Hindlimb muscle (tissue), 1 donor: ENCODE data around the gene ORC3. TPM values are rescaled to one million over a fixed set of nuclear protein-coding genes. Genes with fewer than 3 reads are reported as not detected.
"Not testable (repeated sequence)": the region's sequence is repeated elsewhere in the genome, so short reads cannot be mapped to it uniquely, and the experiment has no call there.

Source experiments
- DNase-seq: peaks from one replicate; pipeline ENCODE4 v3.0.0-alpha.2; 2013
- polyA plus RNA-seq: library from polyadenylated mRNA; unstranded; fragments of 120-200 nt; gene quantifications from one replicate; pipeline ENCODE4 v1.2.1, GENCODE V29; 2013; ENCODE audit not compliant: insufficient read length

The ORC3 gene
- polyA plus RNA-seq, 1 donor: 22.3 TPM

GRCh38 chr6:87600576-87600975 is 10.6 kb downstream of the ORC3 start:
- no peak for DNase-seq

DNA sequence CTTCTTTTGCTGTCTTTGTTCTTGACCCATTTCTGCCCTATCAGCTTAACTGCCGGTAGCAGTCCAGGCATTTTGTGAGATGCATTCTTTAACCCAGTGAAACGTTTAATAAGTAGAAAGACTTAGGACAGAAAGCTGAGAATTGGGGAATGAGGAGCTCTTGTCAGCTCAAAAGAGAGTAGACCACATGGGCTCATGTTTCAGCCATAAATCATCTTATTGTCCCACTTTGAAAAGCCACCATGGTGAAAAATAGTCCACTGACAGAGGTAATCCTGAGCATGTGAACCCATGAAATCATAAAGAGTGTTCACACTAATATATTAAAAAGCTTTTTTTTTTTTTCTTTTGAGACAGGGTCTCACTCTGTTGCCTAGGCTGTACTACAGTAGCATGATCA is 16.3 kb downstream of the ORC3 start:
- no peak for DNase-seq

DNA sequence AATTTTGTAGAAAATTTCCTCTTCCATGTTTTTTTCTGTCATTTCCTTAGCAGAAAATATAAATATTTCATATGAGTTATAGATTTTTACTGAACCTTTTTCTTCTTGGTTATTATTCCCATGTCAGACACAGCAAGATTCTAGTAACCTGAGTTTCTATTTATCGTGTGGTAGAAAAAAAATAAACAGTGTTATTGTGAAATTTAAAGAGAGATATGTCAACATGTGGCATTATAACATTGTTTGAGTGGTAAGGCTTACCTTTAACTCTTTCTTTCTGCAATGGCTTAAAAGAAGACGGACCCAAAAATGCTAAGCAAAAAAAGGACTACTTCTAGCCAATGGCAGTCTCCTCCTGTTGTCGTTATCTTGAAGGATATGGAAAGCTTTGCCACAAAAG is 18.9 kb downstream of the ORC3 start:
- no peak for DNase-seq

GRCh38 chr6:87613018-87613417 is 23.1 kb downstream of the ORC3 start:
- not testable (repeated sequence) for DNase-seq

DNA sequence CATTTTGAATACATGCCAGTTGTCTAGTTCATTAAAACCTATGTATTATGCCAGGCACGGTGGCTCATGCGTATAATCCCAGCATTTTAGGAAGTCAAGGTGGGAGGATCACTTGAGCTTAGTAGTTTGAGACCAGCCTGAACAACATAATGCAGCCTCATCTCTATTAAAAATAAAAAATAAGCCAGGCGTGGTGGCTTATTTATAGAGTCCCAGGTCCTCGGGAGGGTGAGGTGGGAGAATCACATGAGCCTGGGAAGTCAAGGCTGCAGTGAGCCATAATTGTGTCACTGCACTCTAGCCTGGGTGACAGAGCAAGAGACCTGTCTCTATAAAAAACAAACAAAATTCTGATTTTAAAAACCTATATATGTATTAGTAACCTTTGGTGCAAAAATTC is 27.5 kb downstream of the ORC3 start:
- DNase-seq: no peak

DNA sequence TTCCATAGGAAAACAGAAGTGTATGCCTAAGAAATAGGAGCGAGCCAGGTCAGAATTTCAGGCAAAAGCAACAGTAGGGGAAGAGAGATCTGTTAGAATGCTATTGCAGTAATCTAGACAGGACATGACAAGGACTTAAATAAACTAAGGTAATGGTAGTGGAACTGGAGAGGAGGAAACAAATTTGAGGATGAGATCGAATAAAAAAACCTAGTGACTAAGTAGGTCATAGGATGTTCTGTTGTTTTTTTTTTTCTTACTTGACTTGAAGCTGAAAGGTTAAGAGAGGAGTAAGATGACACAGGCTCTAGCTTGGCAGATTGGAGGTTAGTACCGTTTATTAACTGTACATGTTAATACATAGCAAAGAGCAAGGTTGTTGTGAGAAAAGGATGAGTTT is 28.6 kb downstream of the ORC3 start:
- no peak for DNase-seq

GRCh38 chr6:87623248-87623647 is 33.3 kb downstream of the ORC3 start:
- no peak for DNase-seq

GRCh38 chr6:87628424-87628823 is 38.5 kb downstream of the ORC3 start:
- no peak for DNase-seq

DNA sequence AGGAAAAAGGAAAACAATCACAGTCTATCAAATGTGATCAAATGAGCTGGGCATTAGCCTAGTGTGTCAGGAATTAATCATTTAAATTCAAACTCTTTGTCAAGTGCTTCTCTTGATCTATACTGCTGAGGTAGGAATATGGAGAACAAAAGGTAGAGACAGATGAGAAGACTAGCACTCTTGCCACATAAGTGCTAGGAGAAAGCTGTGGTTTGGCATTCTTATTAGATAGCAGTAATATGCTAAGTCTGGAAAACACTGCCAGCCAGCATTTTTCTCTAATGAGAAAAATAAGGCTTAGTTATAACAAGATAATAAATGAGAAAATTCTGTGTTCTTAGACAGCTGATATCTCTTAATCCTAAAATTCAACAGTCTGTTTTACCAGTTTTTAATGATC is 38.9 kb downstream of the ORC3 start:
- no peak for DNase-seq

- no peak for DNase-seq
Observed at GRCh38 chr6:87630746-87631145, 40.8 kb downstream of the ORC3 start.

DNA sequence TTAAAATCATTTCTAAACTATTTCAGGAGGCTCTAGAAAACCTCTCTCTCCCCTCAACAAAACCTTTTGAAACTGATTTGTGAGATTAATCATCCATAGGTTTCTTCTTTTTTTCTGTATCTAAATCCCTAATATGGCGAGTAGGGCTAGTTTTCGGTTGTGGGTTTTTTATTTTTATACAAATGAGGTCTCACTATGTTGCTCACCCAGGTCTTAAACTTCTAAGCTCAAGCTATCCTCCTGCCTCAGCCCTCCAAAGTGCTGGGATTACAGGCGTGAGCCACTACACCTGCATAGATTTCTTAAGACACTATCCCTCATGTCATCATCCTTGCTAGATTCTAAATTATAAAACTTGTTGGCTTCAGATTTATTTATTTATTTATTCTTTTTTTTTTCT is 43.9 kb downstream of the ORC3 start:
- no peak for DNase-seq

DNA sequence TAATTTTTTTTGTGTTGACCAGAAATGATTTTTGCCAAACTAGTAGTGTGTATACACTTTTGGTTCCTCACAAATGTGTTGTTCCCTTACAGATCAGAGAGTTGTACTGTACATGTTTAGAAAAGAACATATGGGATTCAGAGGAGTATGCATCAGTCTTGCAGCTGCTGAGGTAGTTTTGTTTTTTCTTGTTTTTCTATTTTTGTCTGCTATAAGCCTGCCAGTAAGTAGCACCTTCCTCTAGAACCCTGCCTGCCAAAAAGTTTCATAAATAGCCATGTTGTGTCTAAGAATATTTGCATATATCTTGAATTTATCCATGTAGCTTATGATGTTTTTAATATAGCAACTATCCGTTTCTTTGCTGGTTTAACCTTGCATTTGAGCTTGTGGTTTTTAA is 46.4 kb downstream of the ORC3 start:
- no peak for DNase-seq

DNA sequence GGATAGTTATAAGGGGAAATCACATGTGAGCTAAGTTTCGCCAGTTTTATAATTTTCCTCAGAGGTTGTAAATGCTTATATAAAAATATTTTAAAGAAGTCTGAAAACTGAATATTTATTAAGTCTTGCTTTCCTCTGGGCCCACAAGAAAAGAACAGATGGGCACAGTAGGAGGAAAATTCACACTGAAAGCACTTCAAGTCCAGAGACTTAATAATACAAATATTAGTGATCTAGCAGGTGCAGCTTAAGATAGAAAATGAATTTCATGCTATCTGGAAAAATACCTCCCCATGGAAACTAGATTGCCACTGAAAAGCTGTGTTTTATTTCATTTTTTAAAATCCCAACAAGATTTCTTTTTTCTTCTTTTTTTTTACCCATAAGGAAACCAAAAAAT is 47.2 kb downstream of the ORC3 start:
- DNase-seq: no peak

GRCh38 chr6:87639373-87639772 is 49.4 kb downstream of the ORC3 start:
- no peak for DNase-seq

GRCh38 chr6:87641065-87641692 is 51.2 kb downstream of the ORC3 start:
- DNase-seq: no peak

- DNase-seq: no peak
Observed at GRCh38 chr6:87645080-87645479, 55.1 kb downstream of the ORC3 start.

DNA sequence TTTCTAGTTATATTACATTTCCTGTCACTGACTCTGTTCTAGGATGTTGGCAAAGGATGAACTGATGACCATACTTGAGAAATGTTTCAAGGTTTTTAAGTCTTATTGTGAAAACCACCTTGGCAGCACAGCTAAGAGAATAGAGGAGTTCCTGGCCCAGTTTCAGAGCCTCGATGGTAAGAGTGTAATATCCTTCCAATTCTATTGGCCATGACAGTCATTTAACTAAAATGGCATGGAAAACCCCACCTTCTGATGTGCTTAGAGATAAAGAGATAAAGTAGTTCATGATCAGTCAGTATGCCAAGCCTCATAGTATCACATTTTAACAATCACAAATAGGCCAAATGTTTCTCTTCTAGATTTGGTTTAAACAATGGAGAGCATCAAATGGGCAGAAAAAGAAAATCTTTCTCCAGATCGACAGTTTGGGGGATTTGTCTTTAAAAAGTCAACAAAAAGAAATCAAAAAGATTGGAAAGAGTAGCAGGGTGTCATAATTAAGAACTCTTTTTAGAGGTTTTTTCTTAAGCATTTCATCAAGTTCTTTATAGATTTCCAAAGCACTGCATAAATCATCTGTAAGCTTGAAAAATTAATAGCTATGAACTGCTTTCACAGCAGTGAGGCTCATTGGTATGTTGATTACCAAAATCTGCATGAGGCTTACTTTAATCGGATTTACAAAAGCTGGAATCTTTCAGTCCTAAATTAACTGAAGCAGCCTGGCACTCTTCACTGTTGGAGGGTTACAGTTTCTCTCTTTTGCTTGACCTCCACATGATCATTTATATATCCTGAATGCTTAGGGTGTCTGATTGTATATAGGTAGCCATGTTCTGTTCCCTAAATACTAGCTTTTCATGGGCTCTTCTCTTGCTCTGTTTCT is 63.4 kb downstream of the ORC3 start:
- no peak for DNase-seq

- no peak for DNase-seq
Observed at GRCh38 chr6:87654122-87654521, 64.2 kb downstream of the ORC3 start.

DNA sequence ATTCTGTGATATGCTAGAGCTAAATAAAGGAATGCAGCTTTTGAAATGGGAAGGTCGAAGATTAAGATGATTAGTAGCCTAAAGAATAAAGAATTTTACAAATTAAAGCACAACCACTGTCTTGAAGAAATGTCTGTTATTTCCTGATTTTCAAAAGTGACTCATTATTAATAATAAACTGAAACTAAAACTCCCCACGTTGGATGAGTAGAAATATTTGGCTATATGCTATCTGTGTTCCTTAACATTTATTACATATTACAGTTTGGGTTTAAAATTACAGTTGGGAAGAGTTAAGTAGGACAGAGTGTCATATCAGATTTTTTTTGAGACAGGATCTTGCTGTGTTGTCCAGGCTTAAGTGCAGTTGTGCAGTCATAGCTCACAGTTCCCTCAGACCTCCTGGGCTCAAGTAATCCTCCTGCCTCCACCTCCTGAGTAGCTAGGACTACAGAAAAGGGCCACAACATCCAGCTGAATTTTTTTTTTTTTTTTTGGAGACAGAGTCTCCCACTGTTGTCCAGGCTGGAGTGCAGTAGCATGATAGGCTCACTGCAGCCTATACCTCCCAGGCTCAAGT is 65.0 kb downstream of the ORC3 start:
- DNase-seq: no peak

DNA sequence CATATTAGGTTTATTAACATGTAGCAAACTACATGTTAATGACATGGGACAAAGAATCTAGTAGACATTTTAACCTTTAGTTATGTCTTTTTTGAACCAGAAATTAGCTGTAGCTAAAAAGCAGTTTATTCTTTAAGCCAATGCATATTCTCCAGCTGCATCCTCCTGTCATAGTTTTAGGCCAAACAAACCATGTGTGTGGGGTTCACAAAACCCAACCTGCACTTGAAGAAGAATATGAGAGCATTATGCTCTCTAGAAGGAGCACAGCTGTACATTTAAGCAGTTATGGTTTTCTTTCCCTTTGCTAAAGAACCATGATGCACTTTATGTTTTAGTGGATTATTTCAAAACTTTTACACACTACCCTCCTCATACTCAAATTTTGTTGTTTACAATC is 65.9 kb downstream of the ORC3 start:
- DNase-seq: no peak

DNA sequence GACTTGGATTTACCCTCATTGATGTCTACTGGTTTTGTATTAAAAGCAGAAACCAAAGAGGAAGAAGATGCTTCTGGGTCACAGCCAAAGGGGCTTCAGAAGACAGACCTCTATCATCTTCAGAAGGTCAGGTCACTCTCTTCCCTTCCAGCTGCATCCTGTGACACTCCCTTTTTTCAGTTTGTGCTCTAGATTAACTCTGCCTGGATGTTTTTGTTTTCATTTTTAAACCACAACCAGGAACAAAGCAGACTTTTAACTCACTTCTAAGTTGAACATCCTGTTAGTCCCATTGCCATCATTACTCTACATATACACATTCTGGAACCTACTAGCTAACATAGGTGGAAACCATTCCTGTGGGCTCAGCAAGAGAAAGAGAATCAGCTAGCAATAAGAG is 66.9 kb downstream of the ORC3 start:
- DNase-seq: no peak

DNA sequence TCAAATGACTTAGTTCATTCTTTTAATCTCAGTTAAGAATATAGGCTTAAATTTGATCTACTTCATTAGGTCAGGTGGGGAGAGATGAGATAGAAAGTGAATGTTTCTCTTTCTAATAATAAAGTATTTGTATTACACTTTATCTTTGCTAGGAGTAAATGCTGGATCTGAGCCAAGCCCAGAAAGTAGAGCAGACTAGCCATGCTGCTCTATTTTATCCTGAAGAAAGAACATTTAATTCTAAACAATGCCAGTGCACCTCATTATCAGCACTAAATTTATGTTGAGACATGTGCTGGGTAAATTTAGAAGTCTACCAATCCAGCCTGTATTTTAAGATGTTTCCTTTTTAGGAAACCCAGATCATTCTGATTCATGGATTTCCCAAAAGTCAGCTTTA is 68.6 kb downstream of the ORC3 start:
- no peak for DNase-seq

- no peak for DNase-seq
Observed at GRCh38 chr6:87660226-87660911, 70.4 kb downstream of the ORC3 start.
